Suprapubic skin (tissue), 4 donors: Measurements from ENCODE around the gene SYPL2.

Experiments used
- EP300 ChIP-seq: sonication (generic); formaldehyde crosslinking; IDR thresholded peaks from one replicate; pipeline ENCODE4 v1.6.1; 2017; ENCODE audit warnings: antibody characterized with exemption
- POLR2A ChIP-seq, 2 donors: fragments of 450-650 bp; IDR thresholded peaks; one replicate each; pipeline ENCODE4 v1.6.1; 2017; ENCODE audit warnings: antibody characterized with exemption in 2 of 2, mild to moderate bottlenecking in 2 of 2, moderate library complexity in 2 of 2
- POLR2AphosphoS5 ChIP-seq, 3 donors: sonication (generic); formaldehyde crosslinking; IDR thresholded peaks; one replicate each; pipeline ENCODE4 v1.6.1; 2017; ENCODE audit warnings: antibody characterized with exemption in 3 of 3
- TF ChIP-seq, protein P1 (sequence below), 2 donors: fragments of 200-600 bp in 1 of 2; fragments of 450-650 bp in 1 of 2; sonication (generic) in 1 of 2; IDR thresholded peaks; one replicate each; pipeline ENCODE4 v1.5.1; 2016 to 2019; ENCODE audit warnings: antibody characterized with exemption in 2 of 2, mild to moderate bottlenecking in 1 of 2, moderate library complexity in 1 of 2

DNA sequence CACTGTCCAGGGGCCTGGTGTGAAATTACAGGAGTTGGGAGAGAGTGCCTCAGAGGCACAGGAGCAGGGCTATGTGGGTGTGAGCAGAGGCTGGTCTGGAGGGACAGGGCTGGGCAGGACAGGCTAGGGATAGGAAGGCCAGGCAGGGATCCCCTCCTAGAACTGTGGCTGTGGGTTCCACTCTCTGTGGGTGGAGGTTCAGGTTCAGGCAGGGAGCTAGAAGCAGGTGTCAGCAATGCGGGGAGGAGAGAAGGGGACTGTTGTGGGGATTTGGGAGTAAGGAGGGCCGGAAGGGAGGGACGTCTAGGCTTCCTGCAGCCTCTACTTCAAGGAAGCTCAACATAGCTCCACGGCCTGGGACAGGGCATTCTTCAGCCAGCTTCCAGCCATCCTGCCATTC lies 65.0 kb downstream of the SYPL2 start:
- TF ChIP-seq EP300 (no peak), POLR2AphosphoS5 (IDR thresholded peaks at IDR 0.05) (no peak), POLR2A (IDR thresholded peaks at IDR 0.05) (no peak)
- TF ChIP-seq, protein P1, sequence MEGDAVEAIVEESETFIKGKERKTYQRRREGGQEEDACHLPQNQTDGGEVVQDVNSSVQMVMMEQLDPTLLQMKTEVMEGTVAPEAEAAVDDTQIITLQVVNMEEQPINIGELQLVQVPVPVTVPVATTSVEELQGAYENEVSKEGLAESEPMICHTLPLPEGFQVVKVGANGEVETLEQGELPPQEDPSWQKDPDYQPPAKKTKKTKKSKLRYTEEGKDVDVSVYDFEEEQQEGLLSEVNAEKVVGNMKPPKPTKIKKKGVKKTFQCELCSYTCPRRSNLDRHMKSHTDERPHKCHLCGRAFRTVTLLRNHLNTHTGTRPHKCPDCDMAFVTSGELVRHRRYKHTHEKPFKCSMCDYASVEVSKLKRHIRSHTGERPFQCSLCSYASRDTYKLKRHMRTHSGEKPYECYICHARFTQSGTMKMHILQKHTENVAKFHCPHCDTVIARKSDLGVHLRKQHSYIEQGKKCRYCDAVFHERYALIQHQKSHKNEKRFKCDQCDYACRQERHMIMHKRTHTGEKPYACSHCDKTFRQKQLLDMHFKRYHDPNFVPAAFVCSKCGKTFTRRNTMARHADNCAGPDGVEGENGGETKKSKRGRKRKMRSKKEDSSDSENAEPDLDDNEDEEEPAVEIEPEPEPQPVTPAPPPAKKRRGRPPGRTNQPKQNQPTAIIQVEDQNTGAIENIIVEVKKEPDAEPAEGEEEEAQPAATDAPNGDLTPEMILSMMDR (IDR thresholded peaks at IDR 0.05) = no peak
